ENCODE measurements around the gene HELZ. TPM values are rescaled to one million over a fixed set of nuclear protein-coding genes. Genes with fewer than 3 reads are reported as not detected.
A peak's percentile ranks its signal among the peaks of the same experiment; 100 is the strongest.

The HELZ gene
- polyA plus RNA-seq, 2 of the 4 experiments (the other 2 are of a cell fraction): 5.6 to 18.3 TPM

GRCh38 chr17:67055811-67056745 is 188.9 kb downstream of the HELZ start:
- POLR2A ChIA-PET: no interaction called here
- Histone ChIP-seq H3K27ac (no peak overlapping the region), H3K9me3 (no peaks in the 10 kb centered on the region), H3K4me1 (no peaks in the 10 kb centered on the region), H3K4me3 (no peak overlapping the region), H3K4me2 (no peak overlapping the region)
- FAIRE-seq (no peak), DNase-seq (ENCODE audit: low read depth in 1 of 2, low spot score in 1 of 2) (no peak), ATAC-seq (peak in 1 of 2 experiments; percentile 30; a peak in 3 of 6 replicates)
- TF ChIP-seq PHF8 (IDR thresholded peaks at IDR 0.05; ENCODE audit: borderline replicate concordance, low read depth): no peak
- TF ChIP-seq GATA3 (IDR thresholded peaks at IDR 0.05; ENCODE audit: borderline replicate concordance): no peak
- no peak for TF ChIP-seq POLR2AphosphoS2 (conservative IDR thresholded peaks at IDR 0.05; ENCODE audit: low read length)
- TF ChIP-seq RCOR1 (IDR thresholded peaks at IDR 0.05; ENCODE audit: low read depth, low read length): no peak
- 88% methylated on average over 29 of the region's 29 CpGs for WGBS (ENCODE audit: missing lambda C conversion rate)
- CTCF ChIA-PET: no interaction called here

GRCh38 chr17:67055041-67055443 is 190.0 kb downstream of the HELZ start:
- no peaks in the 10 kb centered on the region for H3K4me1 ChIP-seq
- WGBS (ENCODE audit: missing lambda C conversion rate): 84% methylated on average over 19 of the region's 19 CpGs
- FAIRE-seq: no peak
- ChIA-PET CTCF (interaction anchor here (1.0 to 1.5 kb wide), 3 partner anchors 13 to 78 kb away, joined by 3 read pairs; no protein-coding TSS in a partner anchor), POLR2A (no interaction called here)
- H3K4me2 ChIP-seq: no peak overlapping the region
- DNase-seq (ENCODE audit: low read depth in 1 of 2, low spot score in 1 of 2): no peak
- no peak for ATAC-seq
- no peak overlapping the region for H3K4me3 ChIP-seq
- TF ChIP-seq PHF8 (IDR thresholded peaks at IDR 0.05; ENCODE audit: borderline replicate concordance, low read depth) (no peak), USF2 (IDR thresholded peaks at IDR 0.05) (no peak), MYC (IDR thresholded peaks at IDR 0.05; ENCODE audit: borderline replicate concordance, low read length) (no peak), EHMT2 (IDR thresholded peaks at IDR 0.05; ENCODE audit: low read depth) (no peak), BCL3 (IDR thresholded peaks at IDR 0.05) (no peak), ZC3H11A (IDR thresholded peaks at IDR 0.05) (no peak), RNF2 (IDR thresholded peaks at IDR 0.05; ENCODE audit: borderline replicate concordance, low read depth) (no peak), MAZ (IDR thresholded peaks at IDR 0.05; ENCODE audit: borderline replicate concordance, low read depth, low read length) (no peak), REST (IDR thresholded peaks at IDR 0.05) (no peak), ELK1 (IDR thresholded peaks at IDR 0.05; ENCODE audit: low read depth, low read length) (no peak), MAX (IDR thresholded peaks at IDR 0.05) (no peak), ZSCAN20 (CRISPR knock-in tag; IDR thresholded peaks at IDR 0.05) (no peak), JUN (IDR thresholded peaks at IDR 0.05) (no peak)
- H3K27ac ChIP-seq: no peak overlapping the region
- H3K9me3 ChIP-seq: peaks cover 3% of the 10 kb centered on the region; the same call in 1 of the 3 replicates
